ENCODE results near the gene PREB.

DNA sequence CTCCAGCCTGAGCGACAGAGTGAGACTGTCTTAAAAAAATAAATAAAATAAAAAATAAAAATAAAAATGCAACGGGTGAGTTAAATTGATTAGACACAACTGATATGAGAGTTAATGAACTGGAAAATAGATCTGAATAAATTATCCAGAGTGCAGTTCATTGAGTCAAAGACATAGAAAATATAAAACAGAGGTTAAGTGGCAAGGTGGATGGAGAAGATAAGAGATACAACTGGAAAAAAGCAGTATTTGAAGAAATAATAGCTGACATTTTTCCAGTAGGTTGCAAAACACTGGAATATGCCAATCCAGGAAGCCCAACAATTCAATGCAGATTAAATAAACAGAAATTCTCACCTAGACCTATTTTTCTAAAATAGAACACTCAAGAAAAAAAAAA is 26.2 kb downstream of the PREB start:
- TF ChIP-seq POLR2AphosphoS5 (IDR thresholded peaks at IDR 0.05) (no peak), POLR2A (IDR thresholded peaks at IDR 0.05) (no peak)
- TF ChIP-seq, protein P1, sequence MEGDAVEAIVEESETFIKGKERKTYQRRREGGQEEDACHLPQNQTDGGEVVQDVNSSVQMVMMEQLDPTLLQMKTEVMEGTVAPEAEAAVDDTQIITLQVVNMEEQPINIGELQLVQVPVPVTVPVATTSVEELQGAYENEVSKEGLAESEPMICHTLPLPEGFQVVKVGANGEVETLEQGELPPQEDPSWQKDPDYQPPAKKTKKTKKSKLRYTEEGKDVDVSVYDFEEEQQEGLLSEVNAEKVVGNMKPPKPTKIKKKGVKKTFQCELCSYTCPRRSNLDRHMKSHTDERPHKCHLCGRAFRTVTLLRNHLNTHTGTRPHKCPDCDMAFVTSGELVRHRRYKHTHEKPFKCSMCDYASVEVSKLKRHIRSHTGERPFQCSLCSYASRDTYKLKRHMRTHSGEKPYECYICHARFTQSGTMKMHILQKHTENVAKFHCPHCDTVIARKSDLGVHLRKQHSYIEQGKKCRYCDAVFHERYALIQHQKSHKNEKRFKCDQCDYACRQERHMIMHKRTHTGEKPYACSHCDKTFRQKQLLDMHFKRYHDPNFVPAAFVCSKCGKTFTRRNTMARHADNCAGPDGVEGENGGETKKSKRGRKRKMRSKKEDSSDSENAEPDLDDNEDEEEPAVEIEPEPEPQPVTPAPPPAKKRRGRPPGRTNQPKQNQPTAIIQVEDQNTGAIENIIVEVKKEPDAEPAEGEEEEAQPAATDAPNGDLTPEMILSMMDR (IDR thresholded peaks at IDR 0.05), result no peak
